ENCODE data around the gene NTHL1.

NTHL1 gene

DNA sequence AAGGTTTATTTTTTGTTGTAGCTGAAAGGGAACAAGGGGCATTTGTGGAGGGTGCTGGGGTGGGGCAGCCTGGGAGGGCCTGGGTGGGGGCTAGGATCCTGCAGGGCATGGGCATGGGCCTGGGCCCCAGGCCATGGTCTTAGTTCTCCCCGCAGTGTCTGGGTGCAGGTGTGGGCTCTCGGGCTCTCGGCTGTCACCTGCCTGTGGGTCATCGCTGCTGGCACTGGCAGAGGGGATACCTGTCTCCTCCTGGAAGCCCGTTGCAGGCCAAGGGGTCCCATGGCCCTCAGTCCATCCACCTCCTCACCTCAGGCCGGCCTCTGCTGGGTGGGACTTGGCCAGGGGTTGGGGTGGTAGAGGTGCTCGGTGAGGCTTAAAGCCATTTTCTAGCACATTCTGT lies 30.5 kb upstream of the NTHL1 start:
- ChIA-PET POLR2A (no interaction called here), CTCF (no interaction called here)

DNA sequence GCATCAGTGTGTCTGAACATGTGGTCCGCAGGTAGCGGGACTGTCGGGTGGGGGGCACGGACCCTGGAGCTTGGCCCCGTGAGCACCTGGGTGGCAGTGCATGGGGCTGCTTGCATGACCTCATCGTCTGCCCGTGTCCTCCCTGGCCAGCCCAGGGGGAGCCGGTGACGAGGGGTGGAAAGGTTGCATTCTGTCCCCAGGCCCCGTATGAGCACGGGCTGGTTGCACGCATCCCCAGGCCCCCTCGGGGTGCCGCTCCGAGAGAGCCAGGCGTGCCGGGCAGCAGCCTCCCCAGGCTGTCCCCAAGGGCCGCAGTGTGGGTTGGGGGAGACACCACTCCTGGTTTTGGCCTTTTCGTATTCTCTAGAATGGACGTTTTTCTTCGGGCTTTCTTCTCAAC lies 30.1 kb upstream of the NTHL1 start:
- DNase-seq (ENCODE audit: extremely low spot score) = no peak
- ChIA-PET CTCF (interaction anchor here (0.6 kb wide), 1 partner anchor 47 kb away, joined by 5 read pairs; no protein-coding TSS in a partner anchor), POLR2A (no interaction called here)
- TF ChIP-seq TARDBP (IDR thresholded peaks at IDR 0.05) (no peak), FOXM1 (IDR thresholded peaks at IDR 0.05; ENCODE audit: borderline replicate concordance) (no peak), SP1 (IDR thresholded peaks at IDR 0.05) (no peak), CTBP1 (IDR thresholded peaks at IDR 0.05; ENCODE audit: borderline replicate concordance) (no peak), L3MBTL2 (conservative IDR thresholded peaks at IDR 0.05) (no peak), HDGF (IDR thresholded peaks at IDR 0.05; ENCODE audit: borderline replicate concordance) (no peak), LEF1 (IDR thresholded peaks at IDR 0.05; ENCODE audit: borderline replicate concordance) (no peak), BHLHE40 (IDR thresholded peaks at IDR 0.05; ENCODE audit: borderline replicate concordance) (no peak)

More for the DNA sequence above, 30.5 kb upstream of the NTHL1 start:
- no peak for DNase-seq (ENCODE audit: extremely low spot score)
- no peak for TF ChIP-seq FOXK2 (IDR thresholded peaks at IDR 0.05)
- no peak for TF ChIP-seq ARNT (IDR thresholded peaks at IDR 0.05)
- no peak for TF ChIP-seq HDGF (IDR thresholded peaks at IDR 0.05; ENCODE audit: borderline replicate concordance)
- TF ChIP-seq ZNF384 (IDR thresholded peaks at IDR 0.05) = no peak
- TF ChIP-seq CTBP1 (IDR thresholded peaks at IDR 0.05; ENCODE audit: borderline replicate concordance) = no peak
- TF ChIP-seq TARDBP (IDR thresholded peaks at IDR 0.05) = no peak
- TF ChIP-seq FOXA1 (IDR thresholded peaks at IDR 0.05) = no peak
- TF ChIP-seq ELF4 (IDR thresholded peaks at IDR 0.05) = no peak
- no peak for TF ChIP-seq BHLHE40 (IDR thresholded peaks at IDR 0.05; ENCODE audit: borderline replicate concordance)
- TF ChIP-seq NFRKB (IDR thresholded peaks at IDR 0.05) = no peak
- TF ChIP-seq L3MBTL2 (conservative IDR thresholded peaks at IDR 0.05) = no peak
- no peak for TF ChIP-seq SP1 (IDR thresholded peaks at IDR 0.05)
- TF ChIP-seq, protein P1, sequence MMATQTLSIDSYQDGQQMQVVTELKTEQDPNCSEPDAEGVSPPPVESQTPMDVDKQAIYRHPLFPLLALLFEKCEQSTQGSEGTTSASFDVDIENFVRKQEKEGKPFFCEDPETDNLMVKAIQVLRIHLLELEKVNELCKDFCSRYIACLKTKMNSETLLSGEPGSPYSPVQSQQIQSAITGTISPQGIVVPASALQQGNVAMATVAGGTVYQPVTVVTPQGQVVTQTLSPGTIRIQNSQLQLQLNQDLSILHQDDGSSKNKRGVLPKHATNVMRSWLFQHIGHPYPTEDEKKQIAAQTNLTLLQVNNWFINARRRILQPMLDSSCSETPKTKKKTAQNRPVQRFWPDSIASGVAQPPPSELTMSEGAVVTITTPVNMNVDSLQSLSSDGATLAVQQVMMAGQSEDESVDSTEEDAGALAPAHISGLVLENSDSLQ (IDR thresholded peaks at IDR 0.05) = no peak
- TF ChIP-seq LEF1 (IDR thresholded peaks at IDR 0.05; ENCODE audit: borderline replicate concordance) = no peak
- no peak for TF ChIP-seq FOXM1 (IDR thresholded peaks at IDR 0.05; ENCODE audit: borderline replicate concordance)
- no peak for TF ChIP-seq SUZ12 (IDR thresholded peaks at IDR 0.05)

DNA sequence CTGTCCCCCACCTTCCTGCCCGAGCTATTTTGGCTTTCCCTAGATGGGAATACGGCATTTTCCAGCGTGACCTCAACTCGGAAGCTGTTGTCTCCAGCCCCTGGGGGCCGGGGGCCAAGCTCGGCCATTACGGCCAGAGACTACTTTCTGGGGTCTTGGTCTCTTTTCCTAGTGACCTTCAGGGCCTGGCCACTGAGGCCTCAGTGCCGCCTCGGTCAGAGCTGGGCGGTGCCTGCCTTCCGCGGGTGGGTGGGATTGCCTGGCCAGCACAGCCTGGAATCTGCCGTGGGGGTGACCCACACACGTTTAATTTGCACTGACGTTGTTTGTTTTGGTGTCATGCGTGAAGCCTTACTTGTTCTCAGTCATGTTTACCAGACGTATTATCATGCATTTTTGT lies 29.4 kb upstream of the NTHL1 start:
- TF ChIP-seq, protein P1 (IDR thresholded peaks at IDR 0.05) = no peak
- TF ChIP-seq ZNF384 (IDR thresholded peaks at IDR 0.05) (no peak), L3MBTL2 (conservative IDR thresholded peaks at IDR 0.05) (no peak), HDGF (IDR thresholded peaks at IDR 0.05; ENCODE audit: borderline replicate concordance) (no peak), ELF4 (IDR thresholded peaks at IDR 0.05) (no peak), FOXM1 (IDR thresholded peaks at IDR 0.05; ENCODE audit: borderline replicate concordance) (no peak), SP1 (IDR thresholded peaks at IDR 0.05) (no peak), SUZ12 (IDR thresholded peaks at IDR 0.05) (no peak), NFRKB (IDR thresholded peaks at IDR 0.05) (no peak), FOXA1 (IDR thresholded peaks at IDR 0.05) (no peak), BHLHE40 (IDR thresholded peaks at IDR 0.05; ENCODE audit: borderline replicate concordance) (no peak), LEF1 (IDR thresholded peaks at IDR 0.05; ENCODE audit: borderline replicate concordance) (no peak), FOXK2 (IDR thresholded peaks at IDR 0.05) (no peak)
- ChIA-PET CTCF (interaction anchor here (0.6 kb wide), 1 partner anchor 46 kb away, joined by 5 read pairs; no protein-coding TSS in a partner anchor), POLR2A (interaction anchor here (0.7 kb wide), 1 partner anchor 13 kb away, joined by 3 read pairs; no protein-coding TSS in a partner anchor)
- no peak for DNase-seq (ENCODE audit: extremely low spot score)

DNA sequence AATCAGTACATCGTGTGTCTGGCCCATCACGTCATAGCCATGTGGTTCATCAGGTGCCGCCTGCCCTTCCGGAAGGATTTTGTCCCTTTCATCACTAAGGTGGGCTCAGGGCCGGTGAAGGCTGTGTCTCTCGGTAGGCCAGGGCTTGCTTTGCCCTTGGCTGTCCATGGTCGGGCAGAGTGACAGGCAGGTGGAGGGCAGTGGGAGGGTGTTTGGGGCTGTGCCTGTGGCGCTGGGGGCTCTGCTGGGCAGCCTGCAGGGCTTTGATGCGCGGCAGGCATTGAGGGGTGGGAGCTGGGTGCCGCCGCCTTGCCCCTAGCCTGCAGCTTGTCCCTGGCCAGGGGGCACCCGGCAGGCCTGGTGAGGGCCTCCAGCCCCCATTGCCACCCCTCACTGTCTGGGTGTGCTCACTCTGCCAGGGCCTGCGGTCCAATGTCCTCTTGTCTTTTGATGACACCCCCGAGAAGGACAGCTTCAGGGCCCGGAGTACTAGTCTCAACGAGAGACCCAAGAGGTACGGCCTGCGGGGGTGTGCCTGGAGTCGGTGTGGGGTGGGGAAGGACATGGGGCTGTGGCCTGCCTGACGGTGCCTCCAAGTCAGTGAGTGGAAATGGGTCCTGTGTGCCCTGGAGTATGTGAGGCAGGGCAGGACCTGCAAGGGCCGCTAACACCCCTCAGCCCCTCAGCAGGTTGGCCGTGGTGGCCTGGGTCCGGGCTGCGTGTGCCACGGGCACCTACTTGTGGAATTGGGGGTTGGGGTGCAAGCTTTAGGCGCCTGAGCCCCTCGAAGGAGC lies 28.6 kb upstream of the NTHL1 start:
- no peak for TF ChIP-seq ELF4 (IDR thresholded peaks at IDR 0.05)
- TF ChIP-seq, protein P1 (IDR thresholded peaks at IDR 0.05) = no peak
- TF ChIP-seq L3MBTL2 (conservative IDR thresholded peaks at IDR 0.05) = no peak
- TF ChIP-seq FOXM1 (IDR thresholded peaks at IDR 0.05; ENCODE audit: borderline replicate concordance) = no peak
- TF ChIP-seq ARNT (IDR thresholded peaks at IDR 0.05) = no peak
- no peak for TF ChIP-seq LEF1 (IDR thresholded peaks at IDR 0.05; ENCODE audit: borderline replicate concordance)
- no peak for TF ChIP-seq SP1 (IDR thresholded peaks at IDR 0.05)
- no peak for DNase-seq (ENCODE audit: extremely low spot score)
- POLR2A ChIA-PET = interaction anchor here (0.7 kb wide), 1 partner anchor 12 kb away, joined by 3 read pairs; no protein-coding TSS in a partner anchor
- CTCF ChIA-PET = no interaction called here

DNA sequence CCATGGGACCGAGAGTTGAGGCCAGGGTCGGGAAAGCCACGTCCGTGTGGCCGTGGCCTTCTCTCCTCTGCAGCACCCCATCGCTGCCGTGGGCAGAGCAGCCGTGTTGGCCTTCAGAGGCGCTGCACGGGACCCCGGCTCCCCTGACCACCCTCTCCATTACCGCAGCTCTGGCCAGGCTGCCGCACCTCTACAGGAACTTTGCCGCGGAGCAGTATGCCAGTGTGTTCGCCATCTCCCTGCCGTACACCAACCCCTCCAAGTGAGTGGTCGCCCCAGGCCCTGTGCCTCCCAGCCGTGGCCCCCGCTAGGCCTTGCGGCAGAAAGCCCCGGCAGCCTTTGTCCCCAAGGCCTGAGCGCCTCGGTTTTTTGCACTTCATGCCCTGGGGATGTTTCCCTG lies 28.0 kb upstream of the NTHL1 start:
- no peak for DNase-seq (ENCODE audit: extremely low spot score)
- no peak for TF ChIP-seq LEF1 (IDR thresholded peaks at IDR 0.05; ENCODE audit: borderline replicate concordance)
- no peak for TF ChIP-seq NFRKB (IDR thresholded peaks at IDR 0.05)
- TF ChIP-seq SP1 (IDR thresholded peaks at IDR 0.05) = no peak
- TF ChIP-seq, protein P1 (IDR thresholded peaks at IDR 0.05) = no peak
- TF ChIP-seq FOXA1 (IDR thresholded peaks at IDR 0.05) = no peak
- no peak for TF ChIP-seq FOXM1 (IDR thresholded peaks at IDR 0.05; ENCODE audit: borderline replicate concordance)
- TF ChIP-seq ARNT (IDR thresholded peaks at IDR 0.05) = no peak
- no peak for TF ChIP-seq TARDBP (IDR thresholded peaks at IDR 0.05)
- no peak for TF ChIP-seq HDGF (IDR thresholded peaks at IDR 0.05; ENCODE audit: borderline replicate concordance)
- no peak for TF ChIP-seq ZNF384 (IDR thresholded peaks at IDR 0.05)
- no peak for TF ChIP-seq ELF4 (IDR thresholded peaks at IDR 0.05)
- no peak for TF ChIP-seq BHLHE40 (IDR thresholded peaks at IDR 0.05; ENCODE audit: borderline replicate concordance)
- TF ChIP-seq L3MBTL2 (conservative IDR thresholded peaks at IDR 0.05) = no peak
- no peak for TF ChIP-seq CTBP1 (IDR thresholded peaks at IDR 0.05; ENCODE audit: borderline replicate concordance)
- TF ChIP-seq FOXK2 (IDR thresholded peaks at IDR 0.05) = no peak
- TF ChIP-seq SUZ12 (IDR thresholded peaks at IDR 0.05) = no peak
- ChIA-PET CTCF (no interaction called here), POLR2A (interaction anchor here (0.6 kb wide), 1 partner anchor 1728 kb away, joined by 3 read pairs; no protein-coding TSS in a partner anchor)

All from HEK293T (cell line).